HL-60/S4 treated with retinoic acid at 250 ng/mL for 4 days and 3 days (cell line): ENCODE measurements around the gene KCNE4.

Experiments used
- in situ Hi-C: fragments of 300-500 bp; cut with MboI; formaldehyde crosslinking; loops from 2 replicates; pipeline ENCODE4 v1.7.0; 2022; ENCODE audit warnings: low sequenced_read_pairs

The KCNE4 gene

DNA sequence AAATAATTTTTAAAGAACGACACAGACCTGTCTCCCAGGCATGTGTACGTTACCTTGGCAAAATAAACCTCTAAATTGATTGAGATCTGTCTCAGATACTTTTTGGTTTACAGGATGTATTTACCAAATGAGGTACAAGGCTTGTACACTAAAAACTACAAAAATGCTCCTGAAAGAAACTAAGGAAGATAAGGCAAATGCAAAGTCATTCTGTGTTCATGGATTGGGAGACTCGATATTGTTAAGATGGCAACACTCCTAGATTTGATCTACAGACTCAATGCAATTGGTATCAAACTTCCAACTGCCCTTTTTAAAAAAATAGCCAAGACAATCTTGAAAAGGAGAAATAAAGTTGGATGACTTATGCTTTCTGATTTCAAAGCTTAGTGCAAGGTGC is 11.5 kb upstream of the KCNE4 start:
- in situ Hi-C loops, result no loop called here

DNA sequence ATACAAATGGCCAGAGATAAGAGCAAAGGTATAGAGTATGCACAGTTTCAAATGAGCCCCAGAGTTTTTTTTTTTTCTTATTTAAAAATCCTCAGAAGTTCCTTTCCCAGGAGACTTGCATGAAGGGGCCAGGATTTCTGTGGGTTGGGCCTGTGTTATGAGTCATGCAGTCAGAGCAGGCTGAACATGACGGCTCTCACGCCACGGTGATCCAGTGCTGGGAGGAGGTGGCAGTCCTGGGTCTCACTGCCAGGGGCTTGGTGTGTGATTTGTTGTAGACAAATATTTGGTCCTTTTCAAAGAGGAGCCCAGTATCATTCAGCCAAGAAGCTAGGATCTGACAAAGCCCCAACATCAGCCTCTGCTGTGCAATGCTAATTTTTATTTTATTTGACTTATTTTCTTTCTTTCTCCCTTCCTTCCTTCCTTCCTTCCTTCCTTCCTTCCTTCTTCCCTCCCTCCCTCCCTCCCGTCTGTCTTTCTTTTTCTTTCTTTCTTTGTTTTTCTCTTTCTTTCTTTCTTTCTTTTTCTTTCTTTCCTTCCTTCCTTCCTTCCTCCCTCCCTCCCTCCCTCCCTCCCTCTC is 10.4 kb upstream of the KCNE4 start:
- in situ Hi-C loops, result no loop called here

GRCh38 chr2:223042284-223042683 is 9.7 kb upstream of the KCNE4 start:
- in situ Hi-C loops, result no loop called here

- in situ Hi-C loops, result no loop called here
Measured at GRCh38 chr2:223042704-223043118, 9.3 kb upstream of the KCNE4 start.

GRCh38 chr2:223043164-223043941 is 8.6 kb upstream of the KCNE4 start:
- in situ Hi-C loops, result no loop called here

DNA sequence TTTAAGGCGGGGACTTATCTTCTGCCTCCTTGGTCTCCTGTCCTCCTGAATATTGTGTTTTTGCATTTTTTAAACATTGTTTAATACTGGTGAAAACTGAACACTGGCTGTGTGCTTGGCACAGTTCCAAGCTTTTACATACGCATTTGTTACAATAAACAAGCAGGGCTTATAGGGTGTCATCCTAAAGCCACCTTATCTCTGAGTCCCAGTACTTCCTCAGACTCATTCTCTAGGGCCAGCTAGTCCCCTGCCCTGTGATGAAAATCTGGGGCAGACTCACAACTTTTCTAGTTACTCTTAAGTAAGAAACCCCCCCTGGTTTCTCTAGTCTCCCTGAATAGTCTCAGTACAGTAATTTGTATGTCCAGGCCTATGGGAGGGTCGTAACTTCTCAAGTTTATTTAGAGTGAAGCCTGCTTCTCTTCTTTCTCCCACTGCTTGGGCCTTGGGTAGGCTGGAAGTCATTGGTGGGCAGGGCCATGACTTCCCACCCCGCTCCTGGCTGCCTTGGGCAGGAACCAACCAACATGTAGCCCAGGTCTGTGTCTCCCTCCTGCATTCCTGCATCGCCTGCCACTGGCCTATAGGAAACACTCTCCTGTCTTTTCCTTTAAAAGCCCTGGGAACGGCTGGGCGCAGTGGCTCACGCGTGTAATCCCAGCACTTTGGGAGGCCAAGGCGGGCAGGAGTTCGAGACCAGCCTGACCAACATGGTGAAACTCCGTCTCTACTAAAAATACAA is 7.7 kb upstream of the KCNE4 start:
- in situ Hi-C loops, result no loop called here

GRCh38 chr2:223044916-223045700 is 6.9 kb upstream of the KCNE4 start:
- in situ Hi-C loops, result no loop called here

- in situ Hi-C loops, result no loop called here
Measured at GRCh38 chr2:223046470-223047040, 5.4 kb upstream of the KCNE4 start.

DNA sequence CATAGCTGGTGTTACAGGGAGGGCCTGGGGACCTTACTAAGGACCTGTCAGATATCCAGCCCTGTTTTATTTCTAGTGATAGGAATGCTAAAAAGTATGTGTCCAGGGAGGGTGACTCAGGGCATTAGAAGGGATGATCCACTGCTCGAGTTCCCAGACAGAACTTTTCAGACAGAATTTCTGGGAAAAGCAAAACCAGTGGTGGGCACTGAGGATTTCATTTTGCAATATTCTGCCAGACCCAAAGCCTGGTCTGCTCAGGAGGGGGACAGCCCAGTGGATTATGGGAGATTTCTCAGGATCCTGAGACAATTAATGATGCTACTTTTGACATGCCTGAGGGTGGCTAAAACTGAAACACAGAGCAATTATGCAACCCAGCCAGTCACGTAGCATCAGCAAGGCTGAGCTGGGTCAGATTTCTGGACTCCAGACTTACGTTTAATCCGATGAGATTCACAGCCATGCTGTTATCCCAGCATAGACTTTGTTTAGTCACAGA is 4.7 kb upstream of the KCNE4 start:
- in situ Hi-C loops, result no loop called here

DNA sequence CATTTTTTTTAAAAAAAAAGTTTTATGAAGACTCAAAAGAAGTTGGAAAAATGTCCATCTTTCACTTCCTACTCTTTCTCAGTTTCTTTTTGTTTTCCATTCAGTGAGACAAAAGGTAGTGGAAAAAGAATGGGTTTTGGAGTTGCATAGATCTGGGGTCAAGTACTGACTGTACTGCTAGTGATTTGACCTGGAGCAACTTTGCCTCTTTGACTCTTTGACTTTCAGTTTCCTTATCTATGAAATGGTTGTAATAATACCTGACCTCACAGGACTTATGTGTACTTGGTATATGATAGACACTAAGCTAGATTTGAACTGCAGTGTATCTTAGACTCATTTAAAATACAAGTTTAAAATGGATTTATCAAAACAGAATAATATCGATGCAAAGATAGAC is 3.5 kb upstream of the KCNE4 start:
- in situ Hi-C loops, result no loop called here

GRCh38 chr2:223049356-223049755 is 2.6 kb upstream of the KCNE4 start:
- in situ Hi-C loops, result no loop called here

DNA sequence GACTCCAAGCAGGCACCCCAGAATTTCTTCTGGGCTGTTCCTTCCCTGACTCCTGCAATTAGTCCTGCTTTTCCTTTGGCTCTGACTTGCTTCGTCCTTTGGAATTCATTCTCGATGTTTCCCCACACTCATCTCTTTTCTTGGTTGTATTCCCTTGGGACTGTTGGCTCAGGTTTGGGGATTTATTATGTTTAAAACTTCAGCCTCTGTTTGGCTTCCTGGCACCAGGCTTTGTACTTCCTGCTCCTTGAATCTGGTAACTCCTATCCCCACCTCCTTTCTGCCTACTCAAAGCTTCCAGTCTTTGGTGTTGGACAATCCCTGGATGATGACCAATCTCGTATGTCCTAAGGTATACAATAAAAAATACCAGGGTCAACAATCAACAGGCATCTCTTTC is 1.8 kb upstream of the KCNE4 start:
- in situ Hi-C loops, result no loop called here

DNA sequence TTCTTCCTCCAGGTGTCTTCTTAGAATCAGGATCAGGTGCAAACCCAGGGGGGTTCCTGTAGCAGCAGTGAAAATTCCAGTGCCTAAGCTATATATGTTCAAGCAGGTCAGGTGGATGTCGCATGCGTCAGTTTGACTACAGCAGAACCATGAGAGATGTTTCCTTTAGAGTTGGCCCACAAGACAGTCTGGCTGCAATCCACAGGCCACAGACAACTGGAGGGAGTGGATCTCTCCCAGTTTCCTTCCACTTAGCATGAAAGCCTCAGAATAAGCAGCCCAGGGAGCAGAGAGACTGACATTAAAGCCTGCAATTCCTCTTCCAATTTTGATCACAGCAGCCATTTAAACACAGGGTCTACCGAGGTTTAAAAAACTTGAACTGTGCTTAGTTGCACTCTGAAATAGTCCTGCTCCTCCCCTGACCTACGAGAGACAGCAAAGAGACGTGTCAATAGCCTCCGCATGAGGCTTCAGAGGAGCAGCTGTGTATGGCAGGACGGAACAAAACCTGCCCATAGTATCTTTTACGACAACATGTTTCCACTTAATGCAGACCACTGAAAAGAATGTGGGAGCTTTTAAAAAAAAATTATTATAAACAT is 988 bp upstream of the KCNE4 start:
- in situ Hi-C loops, result no loop called here

GRCh38 chr2:223052548-223053483 is 826 bp downstream of the KCNE4 start:
- in situ Hi-C loops, result no loop called here

GRCh38 chr2:223053484-223054192 is 1.6 kb downstream of the KCNE4 start:
- in situ Hi-C loops, result no loop called here

DNA sequence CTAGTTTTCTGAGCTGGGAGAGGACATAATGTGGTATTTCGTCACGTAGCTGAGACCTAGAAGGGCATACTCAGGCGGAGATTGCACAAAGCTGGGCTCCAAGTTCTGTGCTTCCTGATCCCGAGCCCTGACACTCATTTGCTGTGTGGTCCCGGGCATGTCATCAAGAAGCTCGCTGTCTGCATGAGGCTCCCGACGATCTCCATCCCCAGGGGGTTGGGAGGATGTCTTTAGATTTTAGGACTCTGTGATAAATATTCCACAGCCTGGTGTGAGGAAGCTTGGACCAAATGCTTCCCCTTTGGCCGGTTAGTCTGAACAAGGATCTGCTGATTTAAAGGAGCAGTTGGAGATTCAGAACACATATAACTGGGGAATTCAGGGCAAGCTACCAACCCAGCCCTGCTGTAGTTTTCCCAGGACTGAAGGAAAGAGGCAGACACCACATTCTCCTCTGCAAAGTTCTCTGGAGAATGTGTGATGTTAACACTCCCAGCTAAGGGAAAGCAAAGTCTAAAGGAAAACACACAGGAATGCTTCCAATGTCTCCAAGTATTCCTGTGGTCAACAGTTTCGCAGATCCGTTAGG is 2.3 kb downstream of the KCNE4 start:
- in situ Hi-C loops, result no loop called here

- in situ Hi-C loops, result no loop called here
Measured at GRCh38 chr2:223055140-223055539, 3.1 kb downstream of the KCNE4 start.

DNA sequence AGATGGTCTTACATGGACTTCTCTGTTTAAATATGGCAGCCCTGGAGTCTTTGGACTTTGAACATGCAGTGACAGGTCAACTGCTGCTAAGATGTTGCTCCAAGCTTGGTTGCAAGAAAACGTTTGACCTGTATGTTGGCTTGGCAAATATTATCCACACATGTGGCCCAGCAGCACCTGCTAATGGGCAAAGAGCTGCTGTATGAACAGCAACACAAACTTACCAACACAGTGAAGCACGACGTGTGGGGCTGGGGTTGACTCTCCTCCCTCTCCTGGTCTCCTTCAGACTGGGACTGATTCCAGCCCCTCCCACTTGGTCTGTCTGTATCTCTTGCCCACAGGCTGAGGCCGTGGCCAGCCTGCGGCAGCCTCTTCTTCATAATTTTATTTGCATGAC is 3.8 kb downstream of the KCNE4 start:
- in situ Hi-C loops, result no loop called here
